Stimulated activated CD8-positive, alpha-beta memory T cell treated with anti-CD3 and anti-CD28 coated beads, Interleukin-7, amount 100 ng/mL, for 24 hours (primary cell): Measurements from ENCODE around the gene OPN1SW.
A peak's percentile ranks its signal among the peaks of the same experiment; 100 is the strongest.

Experiments used
- DNase-seq: peaks from one replicate; pipeline ENCODE4 v3.0.0-alpha.2; 2020; ENCODE audit warnings: low read depth

The OPN1SW gene

DNA sequence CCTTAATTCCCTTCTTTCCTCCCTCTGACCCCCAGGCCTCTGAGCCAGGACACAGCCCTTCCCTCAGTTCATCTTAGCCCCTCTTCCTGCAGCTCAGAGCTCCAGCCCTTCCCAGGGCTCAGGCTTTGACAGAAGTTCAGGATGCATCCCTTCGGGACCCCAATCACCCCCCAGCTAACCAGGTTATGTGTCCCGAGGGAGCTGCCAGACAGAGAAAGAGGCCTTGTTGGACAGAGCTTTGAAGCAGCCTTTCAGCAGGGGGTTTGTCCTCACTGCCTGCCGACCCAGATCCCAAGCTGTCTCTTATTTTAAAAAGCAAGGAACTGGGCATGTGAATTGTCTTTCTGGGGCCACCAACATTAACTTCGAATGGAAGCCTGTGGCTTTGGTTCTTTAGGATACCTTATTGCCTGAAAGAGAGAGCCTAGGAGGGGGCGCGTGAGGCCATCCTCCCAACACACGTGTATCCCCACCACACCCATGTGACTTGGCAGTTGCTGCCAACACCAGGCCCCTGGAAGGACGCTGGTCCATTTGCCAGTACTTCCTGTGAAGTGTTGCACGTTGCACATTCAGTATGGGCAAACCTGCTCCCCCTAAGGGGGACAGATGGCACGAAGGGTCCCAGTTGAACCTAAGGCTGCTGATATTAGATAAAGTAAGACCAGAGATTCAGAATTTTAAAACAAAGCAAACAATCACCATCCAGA lies 17.0 kb upstream of the OPN1SW start:
- no peak for DNase-seq

GRCh38 chr7:128791972-128792327 lies 16.4 kb upstream of the OPN1SW start:
- DNase-seq = no peak

DNA sequence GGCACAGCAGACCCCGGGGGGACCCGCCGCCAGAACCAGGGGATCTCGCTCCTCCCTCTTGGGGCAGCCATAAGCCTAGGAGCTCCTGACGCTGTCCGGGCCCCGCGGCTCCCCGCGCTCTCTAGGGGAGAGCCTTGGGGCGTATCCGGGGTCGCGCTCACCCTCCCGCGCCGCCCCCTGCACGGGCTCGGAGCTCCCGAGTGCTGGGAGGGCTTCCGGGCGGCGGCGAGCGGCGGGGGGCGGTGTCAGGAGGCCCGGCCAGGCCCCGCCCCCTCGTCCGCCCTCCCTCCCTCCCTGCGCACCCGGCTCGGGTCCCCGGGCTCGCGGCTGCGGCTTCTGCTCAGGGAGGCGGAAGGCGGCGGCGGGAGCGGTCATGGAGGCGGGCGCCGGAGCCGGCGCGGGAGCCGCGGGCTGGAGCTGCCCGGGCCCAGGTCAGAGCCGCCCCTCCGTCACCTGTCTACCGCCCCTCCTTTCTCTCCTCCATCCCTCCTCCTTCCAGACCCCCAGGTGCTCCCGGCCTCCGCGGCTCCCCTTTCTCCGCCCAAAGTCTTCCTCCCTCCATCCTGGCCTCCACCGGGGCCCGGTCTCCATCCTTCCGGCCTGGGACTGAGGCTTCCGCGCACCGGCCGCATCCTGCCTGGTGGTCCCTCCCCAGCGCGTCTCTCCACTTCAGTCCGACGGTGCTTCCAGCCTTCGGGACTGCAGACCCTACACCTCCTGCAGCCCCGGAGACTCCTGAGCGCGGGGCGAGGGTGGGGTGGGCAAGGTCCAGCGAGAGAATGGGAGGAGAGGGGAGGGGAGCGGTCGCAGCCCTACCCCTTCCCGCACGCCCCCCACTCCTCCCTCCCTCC lies 15.8 kb upstream of the OPN1SW start, which contains the start of gene CCDC136:
CCDC136 (plus strand) TSS at position 848 of the 851 bp plus-strand sequence. CDS start 444 bp downstream, outside the sequence.
- DNase-seq = peak; percentile 48

DNA sequence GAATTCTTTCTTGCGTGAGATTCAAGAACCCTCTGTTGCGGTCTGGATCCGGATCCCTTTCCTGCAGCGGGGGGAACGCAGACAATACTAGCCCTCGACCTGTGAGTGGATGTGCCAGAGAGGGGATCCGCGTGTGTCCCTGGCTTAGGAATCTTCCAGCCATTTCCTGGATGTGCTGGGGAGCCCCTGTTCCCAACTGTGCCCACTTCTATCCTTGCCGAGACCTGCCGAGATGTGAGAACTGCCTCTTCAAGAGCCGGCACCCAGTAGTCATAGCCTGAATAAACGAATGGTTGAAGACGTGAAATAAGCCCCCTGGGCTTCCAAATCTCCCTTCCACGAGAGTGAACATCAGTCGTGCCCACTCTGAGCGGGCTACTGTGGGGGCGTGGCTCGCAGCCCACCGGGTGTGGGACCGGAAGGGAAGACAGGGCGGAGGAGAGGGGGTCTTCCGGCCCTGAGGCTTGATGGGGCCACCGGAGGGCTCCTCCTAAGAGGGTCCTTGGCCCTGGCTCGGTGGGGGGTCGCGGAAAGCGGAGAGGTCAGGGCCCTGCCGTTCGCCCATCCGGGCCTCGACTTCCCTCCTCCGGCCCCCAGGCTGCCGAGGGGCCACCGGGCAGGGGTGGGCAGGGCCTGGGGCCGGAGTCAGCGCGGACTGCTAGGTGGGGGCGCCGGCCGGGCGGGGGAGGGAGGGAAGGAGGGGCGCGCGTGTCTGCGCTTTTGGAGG lies 14.9 kb upstream of the OPN1SW start:
- DNase-seq = no peak

GRCh38 chr7:128788446-128789412 lies 13.1 kb upstream of the OPN1SW start:
- no peak for DNase-seq

- DNase-seq = no peak
Measured at GRCh38 chr7:128785738-128786137, 10.1 kb upstream of the OPN1SW start.

DNA sequence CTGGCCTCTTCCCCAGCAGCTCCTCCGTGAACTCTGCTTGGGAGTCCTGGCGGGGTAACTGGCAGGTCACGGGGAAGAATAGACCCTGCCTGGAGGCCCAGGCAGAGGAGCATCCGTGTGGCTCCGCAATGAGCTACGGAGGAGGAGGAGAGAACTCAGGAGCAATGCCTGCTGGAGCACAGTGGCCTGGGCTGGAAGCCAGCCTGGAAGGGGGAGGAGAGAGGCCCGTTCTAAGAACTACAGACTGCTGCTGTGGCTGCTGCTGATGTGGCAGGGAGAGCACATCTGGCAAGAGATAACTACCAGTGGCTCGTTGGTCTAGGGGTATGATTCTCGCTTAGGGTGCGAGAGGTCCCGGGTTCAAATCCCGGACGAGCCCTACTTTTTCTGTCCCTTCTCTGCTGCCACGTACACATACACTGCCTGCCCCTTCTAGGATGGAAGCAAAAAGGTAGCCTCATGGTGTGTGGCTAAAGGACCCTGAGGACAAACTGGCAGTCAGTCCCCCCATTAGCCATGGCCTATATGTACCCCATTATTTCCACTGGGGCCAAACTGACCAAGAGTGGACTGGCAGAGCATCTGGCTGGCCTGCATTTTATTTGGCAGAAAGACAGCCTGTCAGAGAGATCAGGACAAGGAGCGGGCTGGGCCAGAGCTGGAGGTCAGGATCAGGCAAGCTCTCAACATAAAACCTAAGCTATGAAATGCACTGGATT lies 7.7 kb upstream of the OPN1SW start:
- DNase-seq = no peak

DNA sequence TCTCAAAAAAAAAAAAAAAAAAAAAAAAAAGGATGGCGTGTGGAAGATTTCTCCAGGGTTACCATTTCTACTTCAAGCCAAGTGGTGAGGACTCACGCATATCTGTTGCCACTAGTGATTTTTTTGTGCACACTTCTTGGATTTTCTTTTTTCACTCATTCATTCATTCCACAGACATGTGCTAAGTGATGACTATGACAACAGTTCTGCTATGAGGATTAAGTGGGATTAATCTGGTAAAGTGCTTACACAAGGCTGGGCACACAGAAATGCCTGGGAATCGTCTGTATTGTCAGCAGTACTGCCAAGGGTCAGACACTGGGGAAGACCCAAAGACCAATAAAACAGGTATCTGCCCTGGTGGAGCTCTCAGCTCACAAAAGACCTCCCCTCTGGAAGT lies 6.3 kb upstream of the OPN1SW start:
- no peak for DNase-seq

DNA sequence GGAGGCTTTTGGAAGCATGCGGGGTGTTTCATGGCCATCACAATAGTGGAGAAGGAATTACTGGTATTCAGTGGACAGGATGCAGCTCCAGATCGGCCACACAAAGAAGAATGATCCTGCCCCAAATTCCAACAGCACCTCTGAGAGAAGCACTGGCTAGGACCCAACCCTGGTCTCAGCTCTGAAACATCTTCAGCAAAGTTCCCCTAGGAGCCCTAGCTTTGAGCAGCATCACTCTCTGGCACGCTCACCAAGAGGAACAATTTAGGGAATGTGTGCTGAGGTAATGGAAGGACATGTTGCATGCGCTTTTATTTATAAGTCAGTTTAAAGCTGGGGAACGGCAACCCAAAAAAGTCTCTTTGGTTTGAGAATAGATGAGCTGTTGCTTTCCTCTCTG lies 5.5 kb upstream of the OPN1SW start:
- DNase-seq = no peak

DNA sequence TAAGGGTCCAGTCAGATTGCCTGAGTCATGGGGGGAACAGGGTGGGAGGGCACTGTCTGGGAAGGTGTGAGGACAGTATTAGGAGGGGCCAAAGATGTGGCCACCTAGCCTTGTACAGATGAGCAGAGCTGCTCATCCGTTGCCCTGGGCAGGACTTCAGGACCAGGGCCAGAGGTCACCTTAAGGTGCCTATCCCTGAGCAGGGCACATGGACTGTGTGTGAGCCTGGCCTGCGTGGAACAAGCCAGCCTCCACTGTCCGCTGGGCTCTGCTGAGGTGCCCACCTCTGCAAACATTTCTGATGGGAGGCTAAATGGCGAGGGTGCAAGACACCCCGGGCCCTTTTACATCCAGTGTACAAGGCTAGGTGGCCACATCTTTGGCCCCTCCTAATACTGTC lies 3.4 kb upstream of the OPN1SW start:
- DNase-seq = no peak

- DNase-seq = no peak
Measured at GRCh38 chr7:128777156-128778123, 1.8 kb upstream of the OPN1SW start.

GRCh38 chr7:128774921-128775320 lies 673 bp downstream of the OPN1SW start:
- no peak for DNase-seq

DNA sequence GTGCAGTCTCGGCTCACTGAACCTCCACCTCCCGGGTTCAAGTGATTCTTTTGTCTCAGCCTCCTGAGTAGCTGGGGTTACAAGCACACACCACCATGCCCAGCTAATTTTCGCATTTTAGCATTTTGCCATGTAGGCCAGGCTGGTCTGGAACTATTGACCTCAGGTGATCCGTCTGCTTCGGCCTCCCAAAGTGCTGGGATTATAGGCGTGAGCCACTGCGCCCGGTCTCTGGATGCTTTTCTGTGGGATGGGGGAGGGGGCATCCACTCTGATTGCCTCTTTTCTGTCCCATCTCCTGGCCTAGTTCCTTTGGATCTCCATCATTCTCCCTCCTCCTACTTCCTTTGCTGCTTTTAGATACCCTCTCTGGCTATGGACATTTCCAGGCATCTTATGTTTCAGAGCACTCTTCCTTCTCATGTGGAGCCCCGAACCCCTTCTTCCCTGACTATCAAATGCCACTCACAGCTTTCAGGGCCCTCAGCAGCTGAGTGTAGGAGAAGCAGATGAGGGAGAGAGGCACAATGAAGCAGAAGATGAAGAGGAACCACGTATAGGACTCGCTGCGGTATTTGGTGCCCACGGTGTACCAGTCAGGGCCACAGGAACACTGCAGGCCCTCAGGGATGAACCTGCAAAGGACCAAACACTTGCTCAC lies 1.4 kb downstream of the OPN1SW start:
- DNase-seq = no peak

GRCh38 chr7:128773604-128774003 lies 2.0 kb downstream of the OPN1SW start:
- no peak for DNase-seq

GRCh38 chr7:128770233-128770632 lies 5.4 kb downstream of the OPN1SW start:
- no peak for DNase-seq

DNA sequence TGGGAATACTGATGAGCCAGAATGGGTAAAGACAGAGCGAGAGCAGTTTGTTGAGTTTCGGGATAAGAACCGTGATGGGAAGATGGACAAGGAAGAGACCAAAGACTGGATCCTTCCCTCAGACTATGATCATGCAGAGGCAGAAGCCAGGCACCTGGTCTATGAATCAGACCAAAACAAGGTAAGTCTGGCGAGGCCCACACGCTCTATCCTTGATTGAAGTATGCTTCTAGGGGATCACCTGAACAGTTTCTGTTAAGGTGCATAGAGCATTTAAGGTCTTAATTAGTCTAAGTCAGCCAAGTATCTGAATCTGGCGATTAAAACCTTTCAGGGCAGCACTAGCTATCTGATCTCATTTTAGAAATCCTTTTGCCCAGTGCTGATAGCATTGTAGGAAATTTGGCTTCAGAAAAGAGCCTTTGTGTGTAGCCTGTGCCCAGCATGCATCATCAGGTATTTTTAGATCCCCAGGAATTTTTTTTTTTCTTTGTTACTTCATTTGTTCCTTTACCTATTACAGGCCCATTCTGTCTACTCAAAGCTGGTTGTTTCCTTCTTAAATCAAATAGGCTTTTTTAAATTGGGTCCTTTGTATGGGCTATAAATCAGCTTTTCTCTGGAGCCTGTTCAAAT lies 8.0 kb downstream of the OPN1SW start:
- no peak for DNase-seq

DNA sequence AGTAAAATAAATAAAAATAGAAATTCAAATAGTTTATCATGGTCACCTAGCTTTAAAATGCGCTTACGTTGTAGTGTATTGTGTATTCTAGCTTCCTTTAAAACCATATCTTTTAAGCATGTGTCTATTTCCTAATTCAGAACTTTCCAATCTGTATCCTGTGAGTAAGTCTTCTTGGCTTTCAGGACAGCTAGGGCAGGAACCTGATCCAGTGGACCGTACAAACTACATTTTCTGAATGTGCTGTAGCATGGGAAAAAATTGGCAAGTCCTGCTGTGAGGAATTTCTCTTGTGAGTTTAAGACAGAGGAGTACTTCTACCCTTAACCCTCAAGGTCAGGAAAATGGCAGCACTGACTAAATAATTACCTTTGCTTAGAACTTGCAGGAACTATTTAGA lies 12.1 kb downstream of the OPN1SW start:
- no peak for DNase-seq

DNA sequence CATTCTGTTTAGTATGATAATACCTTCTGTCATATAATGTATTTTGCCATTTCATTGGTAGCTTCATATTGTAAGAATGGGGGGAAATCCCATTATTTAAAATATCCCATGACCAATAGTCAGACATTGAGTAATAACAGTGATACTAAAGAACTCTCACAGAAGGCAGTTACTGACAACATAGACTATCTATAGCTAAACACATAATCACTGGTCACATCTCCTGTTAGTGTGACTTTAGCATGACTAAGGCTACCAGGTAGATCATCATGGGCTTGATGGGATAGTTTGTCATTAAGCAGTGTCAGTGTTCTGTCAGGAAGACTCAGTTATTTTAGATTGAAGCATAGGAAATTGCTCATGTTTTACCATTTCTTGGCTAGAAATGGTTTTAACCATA lies 16.4 kb downstream of the OPN1SW start:
- DNase-seq = no peak

DNA sequence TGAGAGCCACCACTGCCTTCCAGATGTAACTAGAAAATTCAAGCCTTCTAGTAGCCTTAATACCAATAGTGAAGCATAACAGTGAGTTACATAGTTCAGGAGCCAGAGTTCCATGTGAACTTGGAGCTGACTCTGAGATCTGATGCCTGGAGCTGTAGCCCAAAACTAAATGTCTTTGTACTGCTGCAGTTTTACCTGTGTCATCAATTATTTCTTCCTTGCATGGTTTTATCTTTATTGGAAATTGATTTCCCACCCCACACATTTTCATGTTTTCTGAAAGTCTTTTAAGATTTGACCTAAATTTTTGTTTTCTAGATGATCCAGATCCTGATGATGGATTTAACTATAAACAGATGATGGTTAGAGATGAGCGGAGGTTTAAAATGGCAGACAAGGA lies 17.0 kb downstream of the OPN1SW start:
- DNase-seq = no peak
